ENCODE measurements around the gene CD9. TPM values are rescaled to one million over a fixed set of nuclear protein-coding genes. Genes with fewer than 3 reads are reported as not detected.

The CD9 gene
- total and polyA plus RNA-seq, 2 donors (not counting 3 experiments of a cell fraction or from before 2014, with no cell fraction given): 379 to 1,225 TPM

DNA sequence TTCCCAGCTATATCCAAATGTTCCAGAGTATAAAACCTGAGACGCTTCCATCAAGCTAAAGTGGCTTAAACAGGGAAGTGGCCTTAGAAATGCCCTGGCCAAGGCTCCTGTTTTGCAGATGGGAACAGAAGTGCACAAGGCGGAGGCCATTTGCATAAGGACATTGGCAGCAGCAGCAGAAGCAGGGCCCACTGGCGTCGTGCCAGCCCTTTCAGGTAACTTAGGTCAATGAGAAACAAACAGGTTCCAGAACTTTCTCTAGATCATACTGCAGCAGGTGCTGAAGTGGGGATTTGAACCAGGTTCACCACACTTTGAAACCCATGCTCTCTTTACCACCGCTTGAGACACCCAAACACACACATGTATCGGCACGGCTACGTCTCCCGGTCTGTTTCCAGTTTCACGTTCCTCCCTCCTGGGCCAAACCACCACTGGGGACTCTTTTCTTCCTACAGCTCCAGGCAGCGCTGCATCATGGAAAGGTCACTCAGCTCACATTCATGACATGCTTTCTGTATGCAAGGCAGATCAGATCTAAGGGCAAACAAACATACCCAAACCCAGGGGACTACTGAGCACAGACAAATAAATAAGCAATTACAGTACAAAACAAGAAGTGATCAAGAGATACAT is 64.3 kb downstream of the CD9 start:
- H3K36me3 ChIP-seq (ENCODE audit: control insufficient read depth in 2 of 2, extremely low read depth in 1 of 2, insufficient read depth in 2 of 2, low read length in 2 of 2): no peaks in the 10 kb centered on the region
- H3K4me3 ChIP-seq (replicated peaks in 1 of 3; ENCODE audit: insufficient read depth in 1 of 3, low read depth in 1 of 3, low read length in 3 of 3): no peak overlapping the region
- no peak overlapping the region for H3K9ac ChIP-seq (replicated peaks; ENCODE audit: extremely low read depth, insufficient read depth, low read length)
- peaks cover 9% of the 10 kb centered on the region for H3K4me1 ChIP-seq (ENCODE audit: control insufficient read depth, extremely low read depth, insufficient read depth, low read length)
- H3K27ac ChIP-seq (ENCODE audit: insufficient read depth, low read depth, low read length): no peak overlapping the region
- H3K27me3 ChIP-seq (ENCODE audit: control insufficient read depth in 2 of 2, insufficient read depth in 2 of 2, low read length in 2 of 2): peaks cover 0 to 2% of the 10 kb centered on the region in 2 experiments
- H3K9me3 ChIP-seq (replicated peaks; ENCODE audit: control insufficient read depth, insufficient read depth, low read length): no peaks in the 10 kb centered on the region
- dilution Hi-C loops (cut with MboI; ENCODE audit: extremely low pct_ligation_motif_present, low sequenced_read_pairs) (no loop called here), intact Hi-C loops (cut with micrococcal nuclease) (no loop called here)
- no peak overlapping the region for H2AFZ ChIP-seq (ENCODE audit: low read depth, low read length)
- FAIRE-seq (no peak), DNase-seq (ENCODE audit: low read depth, low spot score) (no peak)
- no peaks in the 10 kb centered on the region for H3K79me2 ChIP-seq (ENCODE audit: control insufficient read depth, insufficient read depth, low read length)
- no peaks in the 10 kb centered on the region for H4K20me1 ChIP-seq (replicated peaks; ENCODE audit: control insufficient read depth, extremely low read depth, insufficient read depth, low read length)
- no peaks in the 10 kb centered on the region for H3K9me1 ChIP-seq (replicated peaks; ENCODE audit: control insufficient read depth, extremely low read depth, insufficient read depth, low read length)
- CTCF ChIA-PET: interaction anchor here (1.3 to 1.5 kb wide), 2 partner anchors 9 to 11 kb away, joined by 3 read pairs; no protein-coding TSS in a partner anchor
- no TSS peak for BruUV-seq (replicated peaks)
- POLR2A ChIA-PET: no interaction called here
- H3K4me2 ChIP-seq (ENCODE audit: insufficient read depth, low read length): no peak overlapping the region
- TF ChIP-seq, protein P1, sequence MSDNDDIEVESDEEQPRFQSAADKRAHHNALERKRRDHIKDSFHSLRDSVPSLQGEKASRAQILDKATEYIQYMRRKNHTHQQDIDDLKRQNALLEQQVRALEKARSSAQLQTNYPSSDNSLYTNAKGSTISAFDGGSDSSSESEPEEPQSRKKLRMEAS (IDR thresholded peaks at IDR 0.05; ENCODE audit: insufficient read depth, insufficient read length): no peak
- TF ChIP-seq GATA2 (IDR thresholded peaks at IDR 0.05; ENCODE audit: insufficient read depth, insufficient read length, low read depth, low read length): no peak
- TF ChIP-seq JUN (IDR thresholded peaks at IDR 0.05; ENCODE audit: borderline replicate concordance, insufficient read depth, insufficient read length, low read depth): no peak
- TF ChIP-seq, protein P2, sequence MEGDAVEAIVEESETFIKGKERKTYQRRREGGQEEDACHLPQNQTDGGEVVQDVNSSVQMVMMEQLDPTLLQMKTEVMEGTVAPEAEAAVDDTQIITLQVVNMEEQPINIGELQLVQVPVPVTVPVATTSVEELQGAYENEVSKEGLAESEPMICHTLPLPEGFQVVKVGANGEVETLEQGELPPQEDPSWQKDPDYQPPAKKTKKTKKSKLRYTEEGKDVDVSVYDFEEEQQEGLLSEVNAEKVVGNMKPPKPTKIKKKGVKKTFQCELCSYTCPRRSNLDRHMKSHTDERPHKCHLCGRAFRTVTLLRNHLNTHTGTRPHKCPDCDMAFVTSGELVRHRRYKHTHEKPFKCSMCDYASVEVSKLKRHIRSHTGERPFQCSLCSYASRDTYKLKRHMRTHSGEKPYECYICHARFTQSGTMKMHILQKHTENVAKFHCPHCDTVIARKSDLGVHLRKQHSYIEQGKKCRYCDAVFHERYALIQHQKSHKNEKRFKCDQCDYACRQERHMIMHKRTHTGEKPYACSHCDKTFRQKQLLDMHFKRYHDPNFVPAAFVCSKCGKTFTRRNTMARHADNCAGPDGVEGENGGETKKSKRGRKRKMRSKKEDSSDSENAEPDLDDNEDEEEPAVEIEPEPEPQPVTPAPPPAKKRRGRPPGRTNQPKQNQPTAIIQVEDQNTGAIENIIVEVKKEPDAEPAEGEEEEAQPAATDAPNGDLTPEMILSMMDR (IDR thresholded peaks at IDR 0.05; ENCODE audit: extremely low read depth in 1 of 2, insufficient read depth in 1 of 2, low read depth in 1 of 2, low read length in 2 of 2): no peak
- TF ChIP-seq EZH2 (IDR thresholded peaks at IDR 0.05; ENCODE audit: borderline replicate concordance, low read depth, low read length, severe bottlenecking): no peak
- no peak for TF ChIP-seq POLR2AphosphoS5 (IDR thresholded peaks at IDR 0.05; ENCODE audit: insufficient read depth, low read depth, low read length)
- TF ChIP-seq FOS (IDR thresholded peaks at IDR 0.05; ENCODE audit: borderline replicate concordance, insufficient read depth, low read length): no peak
